ENCODE results near the gene KCNK2.

The KCNK2 gene

DNA sequence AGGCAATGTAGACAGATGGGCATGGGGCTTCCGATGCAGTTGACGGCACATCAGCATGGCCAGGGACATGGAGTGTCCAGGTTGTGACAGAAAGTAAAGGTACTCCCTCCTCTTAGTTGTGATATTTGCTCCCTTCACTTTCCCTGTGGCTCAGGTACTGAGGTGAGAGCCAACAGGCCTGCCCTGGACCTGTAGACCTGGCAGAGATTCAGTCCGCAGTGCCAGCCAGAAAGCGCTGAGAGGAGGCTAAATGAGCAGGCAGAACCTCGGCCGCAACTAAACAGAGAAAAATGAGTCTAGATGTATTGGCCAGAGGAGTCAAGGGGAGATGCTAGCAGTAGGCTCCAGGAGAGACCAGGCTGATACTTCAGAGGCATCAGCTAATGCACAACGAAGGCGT is 22.6 kb upstream of the KCNK2 start:
- H3K27ac ChIP-seq, result no peak overlapping the region
- H3K4me1 ChIP-seq, result no peaks in the 10 kb centered on the region
- no peaks in the 10 kb centered on the region for H3K36me3 ChIP-seq
- TF ChIP-seq, protein P1, sequence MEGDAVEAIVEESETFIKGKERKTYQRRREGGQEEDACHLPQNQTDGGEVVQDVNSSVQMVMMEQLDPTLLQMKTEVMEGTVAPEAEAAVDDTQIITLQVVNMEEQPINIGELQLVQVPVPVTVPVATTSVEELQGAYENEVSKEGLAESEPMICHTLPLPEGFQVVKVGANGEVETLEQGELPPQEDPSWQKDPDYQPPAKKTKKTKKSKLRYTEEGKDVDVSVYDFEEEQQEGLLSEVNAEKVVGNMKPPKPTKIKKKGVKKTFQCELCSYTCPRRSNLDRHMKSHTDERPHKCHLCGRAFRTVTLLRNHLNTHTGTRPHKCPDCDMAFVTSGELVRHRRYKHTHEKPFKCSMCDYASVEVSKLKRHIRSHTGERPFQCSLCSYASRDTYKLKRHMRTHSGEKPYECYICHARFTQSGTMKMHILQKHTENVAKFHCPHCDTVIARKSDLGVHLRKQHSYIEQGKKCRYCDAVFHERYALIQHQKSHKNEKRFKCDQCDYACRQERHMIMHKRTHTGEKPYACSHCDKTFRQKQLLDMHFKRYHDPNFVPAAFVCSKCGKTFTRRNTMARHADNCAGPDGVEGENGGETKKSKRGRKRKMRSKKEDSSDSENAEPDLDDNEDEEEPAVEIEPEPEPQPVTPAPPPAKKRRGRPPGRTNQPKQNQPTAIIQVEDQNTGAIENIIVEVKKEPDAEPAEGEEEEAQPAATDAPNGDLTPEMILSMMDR (IDR thresholded peaks at IDR 0.05), result no peak
- intact Hi-C loops (cut with DNase I; ENCODE audit: low total_unique reads), result no loop called here
- DNase-seq, result no peak
- H3K27me3 ChIP-seq, result no peaks in the 10 kb centered on the region
- H3K9me3 ChIP-seq, result no peaks in the 10 kb centered on the region
- no peak overlapping the region for H3K4me3 ChIP-seq

DNA sequence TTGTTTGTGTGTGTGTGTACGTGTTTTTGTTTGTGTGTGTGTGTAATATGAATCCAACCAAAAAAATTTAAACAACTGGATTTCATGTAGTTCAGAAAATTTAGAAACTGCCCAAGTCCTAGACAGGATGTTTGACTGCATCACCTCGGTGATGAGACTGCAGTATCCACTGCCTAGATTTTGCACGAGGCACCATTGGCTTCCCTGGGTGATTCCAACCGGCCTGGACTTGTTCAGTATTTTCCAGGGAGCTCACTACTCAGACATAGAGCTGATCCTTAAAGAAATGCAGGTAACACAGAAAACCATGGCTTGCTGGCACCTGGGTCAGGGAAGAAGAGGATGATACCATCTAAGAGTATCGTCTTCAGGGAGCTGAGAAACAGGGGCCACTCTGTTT is 18.2 kb upstream of the KCNK2 start:
- H3K4me3 ChIP-seq, result no peak overlapping the region
- TF ChIP-seq, protein P1 (IDR thresholded peaks at IDR 0.05), result no peak
- DNase-seq, result no peak
- intact Hi-C loops (cut with DNase I; ENCODE audit: low total_unique reads), result no loop called here
- H3K27ac ChIP-seq, result no peak overlapping the region
- H3K4me1 ChIP-seq, result no peaks in the 10 kb centered on the region
- H3K27me3 ChIP-seq, result no peaks in the 10 kb centered on the region
- H3K9me3 ChIP-seq, result no peaks in the 10 kb centered on the region
- H3K36me3 ChIP-seq, result no peaks in the 10 kb centered on the region

DNA sequence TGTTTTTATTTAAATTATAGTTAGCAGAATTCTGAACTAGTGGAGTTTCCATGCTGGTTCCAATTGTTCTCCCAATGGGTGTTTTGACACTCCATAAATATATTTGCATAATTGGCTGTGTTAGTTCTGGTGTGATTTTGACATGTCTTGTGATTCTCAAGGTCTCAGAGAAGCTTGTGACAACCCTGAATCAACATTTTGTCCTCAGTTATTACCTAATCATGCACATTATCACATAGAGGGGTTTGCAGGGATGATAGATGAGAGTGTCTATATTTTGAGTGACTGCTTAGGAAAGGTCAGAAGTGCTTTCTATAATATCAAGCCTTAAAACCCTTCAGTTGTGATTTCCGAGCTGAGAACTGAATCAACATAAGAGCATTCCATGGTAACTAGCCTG is 11.5 kb upstream of the KCNK2 start:
- no peak overlapping the region for H3K4me3 ChIP-seq
- H3K9me3 ChIP-seq, result no peaks in the 10 kb centered on the region
- H3K27ac ChIP-seq, result no peak overlapping the region
- intact Hi-C loops (cut with DNase I; ENCODE audit: low total_unique reads), result no loop called here
- H3K36me3 ChIP-seq, result no peaks in the 10 kb centered on the region
- no peaks in the 10 kb centered on the region for H3K4me1 ChIP-seq
- TF ChIP-seq, protein P1 (IDR thresholded peaks at IDR 0.05), result no peak
- DNase-seq, result no peak
- H3K27me3 ChIP-seq, result no peaks in the 10 kb centered on the region

DNA sequence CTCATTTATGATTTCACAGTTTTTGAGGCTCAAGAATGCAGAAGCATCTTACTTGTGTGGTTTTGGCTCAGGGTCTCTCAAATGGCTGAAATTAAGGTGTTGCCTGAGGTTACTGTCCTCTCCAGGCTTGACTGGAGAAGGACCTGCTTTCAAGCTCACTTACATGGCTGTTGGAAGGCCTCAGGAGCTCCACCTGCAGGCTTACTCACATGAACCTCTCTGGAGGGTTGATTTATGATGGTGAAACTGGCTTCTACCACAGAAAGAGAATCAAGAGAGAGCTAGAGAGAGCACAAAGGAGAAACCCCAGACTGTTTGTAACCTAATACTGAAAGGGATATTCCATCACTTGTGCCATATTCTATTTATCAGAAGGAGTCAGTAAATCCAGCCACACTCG is 6.2 kb upstream of the KCNK2 start:
- no peak overlapping the region for H3K4me3 ChIP-seq
- H3K27ac ChIP-seq, result no peak overlapping the region
- TF ChIP-seq, protein P1 (IDR thresholded peaks at IDR 0.05), result no peak
- H3K9me3 ChIP-seq, result no peaks in the 10 kb centered on the region
- H3K36me3 ChIP-seq, result no peaks in the 10 kb centered on the region
- no peaks in the 10 kb centered on the region for H3K4me1 ChIP-seq
- intact Hi-C loops (cut with DNase I; ENCODE audit: low total_unique reads), result no loop called here
- no peak for DNase-seq
- no peaks in the 10 kb centered on the region for H3K27me3 ChIP-seq

DNA sequence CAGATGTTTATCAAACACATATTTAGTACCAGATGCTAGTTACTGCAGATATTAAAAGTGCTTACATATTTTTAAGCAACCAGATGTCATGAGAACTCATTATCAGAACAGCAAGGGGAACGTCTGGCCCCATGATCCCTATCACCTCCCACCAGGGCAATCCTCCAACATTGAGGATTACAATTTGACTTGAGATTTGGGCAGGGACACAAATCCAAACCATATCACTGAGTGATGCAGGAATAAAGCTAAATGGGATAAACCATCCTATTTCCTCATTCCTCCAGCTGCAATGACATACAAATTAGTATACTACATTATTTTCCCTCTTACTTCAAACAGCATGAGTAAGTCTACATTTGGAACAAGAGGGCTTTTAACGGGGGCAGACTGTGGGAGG is 3.1 kb upstream of the KCNK2 start:
- TF ChIP-seq, protein P1 (IDR thresholded peaks at IDR 0.05), result no peak
- peaks cover 0 to 17% (median 4%) of the 10 kb centered on the region in 4 donors for H3K4me1 ChIP-seq
- intact Hi-C loops (cut with DNase I; ENCODE audit: low total_unique reads), result no loop called here
- peaks cover 0 to 26% of the 10 kb centered on the region in 2 donors for H3K27me3 ChIP-seq
- H3K27ac ChIP-seq, result no peak overlapping the region
- H3K9me3 ChIP-seq, result no peaks in the 10 kb centered on the region
- H3K36me3 ChIP-seq, result no peaks in the 10 kb centered on the region
- no peak for DNase-seq
- no peak overlapping the region for H3K4me3 ChIP-seq

All from tibial artery (tissue), 4 donors.